Stimulated activated CD4-positive, alpha-beta T cell treated with anti-CD3 and anti-CD28 coated beads, Interleukin-15, amount 100 ng/mL, for 1 hour (primary cell): ENCODE data around the gene UST.

Source experiments
- DNase-seq, 2 donors: peaks; one replicate each; pipeline ENCODE4 v3.0.0-alpha.2; 2020; ENCODE audit warnings: low read depth in 1 of 2, low spot score in 1 of 2

The UST gene, protein sequence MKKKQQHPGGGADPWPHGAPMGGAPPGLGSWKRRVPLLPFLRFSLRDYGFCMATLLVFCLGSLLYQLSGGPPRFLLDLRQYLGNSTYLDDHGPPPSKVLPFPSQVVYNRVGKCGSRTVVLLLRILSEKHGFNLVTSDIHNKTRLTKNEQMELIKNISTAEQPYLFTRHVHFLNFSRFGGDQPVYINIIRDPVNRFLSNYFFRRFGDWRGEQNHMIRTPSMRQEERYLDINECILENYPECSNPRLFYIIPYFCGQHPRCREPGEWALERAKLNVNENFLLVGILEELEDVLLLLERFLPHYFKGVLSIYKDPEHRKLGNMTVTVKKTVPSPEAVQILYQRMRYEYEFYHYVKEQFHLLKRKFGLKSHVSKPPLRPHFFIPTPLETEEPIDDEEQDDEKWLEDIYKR

GRCh38 chr6:148746363-148747144 lies at the start of gene UST:
TSS of gene UST (plus strand) at chr6:148747030. CDS start at chr6:148747431, 401 bp downstream.
- peak in 1 of 2 donors; percentile 33 for DNase-seq

GRCh38 chr6:148697895-148698440 lies 48.9 kb upstream of the UST start:
- DNase-seq, result no peak

DNA sequence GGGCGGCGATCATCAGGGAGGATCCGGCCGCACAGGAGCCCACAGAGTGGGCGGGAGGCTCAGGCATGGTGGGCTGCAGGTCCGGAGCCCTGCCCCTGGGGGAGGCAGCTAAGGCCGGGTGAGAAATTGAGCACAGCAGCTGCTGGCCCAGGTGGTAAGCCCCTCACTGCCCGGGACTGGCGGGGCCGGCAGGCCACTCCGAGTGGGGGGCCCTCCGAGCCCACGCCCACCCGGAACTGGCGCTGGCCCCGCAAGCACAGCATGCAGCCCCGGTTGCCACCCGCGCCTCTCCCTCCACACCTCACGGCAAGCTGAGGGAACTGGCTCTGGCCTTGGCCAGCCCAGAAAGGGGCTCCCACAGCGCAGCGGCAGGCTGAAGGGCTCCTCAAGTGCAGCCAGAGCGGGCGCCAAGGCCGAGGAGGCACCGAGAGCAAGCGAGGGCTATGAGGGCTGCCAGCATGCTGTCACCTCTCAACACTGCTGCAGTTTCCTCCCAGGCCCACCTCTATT lies 48.1 kb upstream of the UST start:
- DNase-seq, result no peak

DNA sequence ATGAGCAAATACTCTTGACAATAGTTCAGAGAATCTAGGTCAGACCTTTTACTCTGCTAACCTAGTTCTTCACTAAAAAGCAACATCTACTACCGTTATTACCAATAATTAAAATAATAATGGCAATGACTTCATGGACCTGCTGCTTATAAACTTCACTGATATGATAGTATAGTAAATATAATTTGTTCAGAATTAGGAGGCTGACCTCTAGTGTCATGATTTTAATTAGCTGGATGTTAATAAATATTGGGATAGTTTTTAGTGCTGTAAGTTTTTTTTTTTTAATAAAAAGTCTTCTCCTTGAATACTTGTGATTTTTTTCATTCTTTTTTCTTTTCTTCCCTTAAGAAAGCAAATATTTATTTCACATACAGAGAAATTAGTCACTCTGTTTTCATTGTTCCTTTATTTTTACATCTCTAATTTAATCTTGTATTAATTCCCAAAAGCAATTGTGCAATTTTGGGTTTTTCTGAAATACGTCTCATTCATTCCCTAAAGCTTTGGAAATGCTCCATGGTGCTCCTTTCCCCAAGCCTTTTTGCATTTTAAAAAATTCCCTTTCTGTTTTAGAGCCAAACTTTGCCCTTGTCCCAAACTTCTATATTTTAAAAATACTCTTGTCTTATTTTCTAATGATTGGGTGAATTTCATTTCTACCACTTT lies 46.6 kb upstream of the UST start:
- no peak for DNase-seq

DNA sequence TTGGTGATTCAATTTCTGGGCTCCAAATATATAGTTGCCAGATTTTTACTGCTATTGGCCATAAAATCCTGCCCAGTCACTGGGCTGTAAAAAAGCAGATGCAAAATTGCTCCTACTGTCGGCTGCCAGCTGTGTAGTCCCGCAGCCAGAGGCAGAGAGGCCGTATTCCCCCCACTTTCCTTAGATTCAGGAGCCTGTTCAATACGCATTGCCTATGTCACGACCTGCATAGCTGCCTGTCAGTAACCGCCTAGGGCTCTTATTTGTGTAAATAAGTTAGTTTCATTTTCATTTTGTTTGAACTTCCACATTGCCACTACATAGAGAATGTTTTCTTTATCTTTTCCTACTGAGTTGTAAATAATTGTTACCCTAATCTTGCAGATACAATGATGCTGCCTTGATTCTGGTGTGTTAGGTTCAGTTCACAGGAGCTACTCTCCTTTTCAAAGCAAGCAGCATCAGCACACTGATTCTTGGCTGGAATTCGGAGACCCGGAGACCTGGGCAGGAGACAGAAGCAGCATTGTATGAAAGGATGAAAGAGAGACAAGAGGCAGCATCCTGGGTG lies 46.0 kb upstream of the UST start:
- DNase-seq, result no peak

- no peak for DNase-seq
These were observed 45.5 kb upstream of the UST start for GRCh38 chr6:148701375-148701774.

- DNase-seq, result no peak
These were observed 42.9 kb upstream of the UST start for GRCh38 chr6:148703900-148704299.

DNA sequence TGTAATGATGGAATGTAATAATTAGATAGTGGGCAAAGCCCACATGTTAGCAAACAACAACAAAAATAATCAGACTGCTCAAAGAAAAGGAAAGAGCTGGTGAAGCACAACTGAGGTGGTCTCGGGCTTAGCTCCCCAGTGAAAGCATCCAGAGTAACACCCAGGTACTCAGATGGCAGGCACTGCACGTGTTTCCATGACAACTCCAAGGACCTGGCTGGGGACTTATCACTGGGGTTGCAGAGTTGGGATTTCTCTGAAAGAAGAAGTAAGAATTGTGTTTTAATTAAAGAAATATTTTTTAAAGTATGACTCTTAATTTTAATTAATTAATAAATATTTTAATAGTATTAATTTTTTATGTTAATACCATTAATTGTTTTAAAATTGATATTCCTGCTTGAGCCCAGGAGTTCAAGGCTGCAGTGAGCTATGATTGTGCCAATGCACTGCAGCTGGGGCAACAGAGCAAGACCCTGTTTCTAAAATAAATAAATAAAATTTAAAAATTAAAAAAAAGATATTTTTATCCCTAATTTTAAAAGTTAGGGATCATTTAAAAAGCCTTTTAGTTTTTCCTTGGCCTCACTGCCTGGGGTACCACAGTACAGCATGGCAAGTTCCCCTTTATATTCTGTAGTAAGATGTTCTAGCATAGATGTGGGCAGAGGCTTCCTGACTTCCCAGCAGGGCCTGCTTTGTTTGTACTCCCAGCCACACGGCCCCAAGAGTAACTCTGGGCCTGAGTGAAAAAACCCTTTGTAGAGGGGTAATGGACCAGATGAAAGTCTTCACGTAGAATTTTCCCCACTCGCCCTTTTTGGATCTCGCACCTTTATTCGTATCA lies 42.2 kb upstream of the UST start:
- DNase-seq, result no peak

DNA sequence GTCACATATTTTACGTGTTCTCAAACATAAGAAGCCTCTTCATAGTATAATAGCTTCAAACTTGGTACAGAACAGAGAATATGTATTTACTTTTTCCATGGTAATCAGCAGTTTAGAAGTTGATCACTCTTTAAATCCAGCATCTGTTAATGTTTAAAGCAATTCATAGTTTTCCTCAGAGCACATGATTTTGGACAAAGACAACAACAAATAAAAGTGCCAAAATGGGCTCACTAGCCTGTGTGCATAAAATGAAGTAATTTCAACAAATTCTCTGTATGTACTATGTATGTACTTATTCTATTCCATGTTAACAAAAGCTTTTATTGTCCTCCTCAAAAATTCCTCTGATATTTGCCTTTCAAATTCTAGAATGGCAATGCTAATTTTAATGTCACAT lies 38.1 kb upstream of the UST start:
- no peak for DNase-seq

DNA sequence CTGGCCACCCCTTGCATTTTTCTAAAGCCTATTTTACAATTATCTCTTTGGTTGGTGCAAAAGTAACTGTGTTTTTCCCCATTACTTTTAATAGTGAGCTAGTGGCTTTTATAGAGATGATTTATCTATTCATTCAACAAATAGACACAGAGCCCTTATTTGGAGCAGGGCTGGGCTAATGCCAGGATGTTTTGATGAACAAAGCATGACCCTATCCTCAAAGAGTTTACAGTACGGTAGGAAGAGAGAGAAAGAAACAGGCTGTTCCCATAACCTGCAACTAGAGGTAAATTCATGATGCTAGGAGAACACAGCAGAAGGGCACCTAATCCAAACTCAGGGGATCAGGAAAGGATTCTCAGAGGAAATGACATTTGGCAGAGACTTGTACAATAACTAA lies 37.3 kb upstream of the UST start:
- DNase-seq, result no peak

DNA sequence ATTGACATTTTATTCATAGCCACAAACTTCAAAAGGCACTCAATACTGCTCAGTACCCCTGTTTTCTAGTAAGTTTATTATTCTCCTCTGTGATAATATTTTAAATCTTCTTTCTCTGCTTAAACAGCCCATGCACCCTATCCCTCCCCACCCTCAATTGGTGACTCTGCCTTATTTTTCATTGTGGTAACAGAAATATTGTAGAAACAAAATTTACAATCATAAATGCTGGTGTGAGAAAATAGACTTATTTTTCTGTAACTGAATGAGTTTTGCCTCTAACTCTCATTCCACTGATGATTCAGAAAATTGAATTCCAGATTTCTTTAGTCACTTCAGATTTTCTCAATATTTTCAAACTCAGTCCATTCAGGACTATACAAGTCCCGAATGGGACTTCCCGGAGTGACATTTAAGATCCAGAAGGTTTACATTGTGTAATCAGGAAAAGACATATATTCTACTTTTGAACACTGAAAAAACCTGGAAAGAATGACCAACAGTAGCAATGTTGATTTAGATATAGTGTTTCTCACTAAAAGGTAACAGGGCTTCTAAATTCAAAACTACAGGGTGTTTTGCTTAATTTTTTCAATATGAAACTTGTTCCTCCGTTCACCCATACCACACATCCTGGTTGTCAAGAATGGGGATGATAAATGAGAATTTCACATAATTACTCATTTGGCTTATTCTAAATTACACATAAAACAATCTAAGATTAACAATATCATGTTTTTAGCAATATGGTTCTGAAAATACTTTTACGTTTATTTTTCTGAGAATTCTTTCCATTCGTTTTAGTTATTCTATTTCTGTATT lies 34.8 kb upstream of the UST start:
- no peak for DNase-seq

DNA sequence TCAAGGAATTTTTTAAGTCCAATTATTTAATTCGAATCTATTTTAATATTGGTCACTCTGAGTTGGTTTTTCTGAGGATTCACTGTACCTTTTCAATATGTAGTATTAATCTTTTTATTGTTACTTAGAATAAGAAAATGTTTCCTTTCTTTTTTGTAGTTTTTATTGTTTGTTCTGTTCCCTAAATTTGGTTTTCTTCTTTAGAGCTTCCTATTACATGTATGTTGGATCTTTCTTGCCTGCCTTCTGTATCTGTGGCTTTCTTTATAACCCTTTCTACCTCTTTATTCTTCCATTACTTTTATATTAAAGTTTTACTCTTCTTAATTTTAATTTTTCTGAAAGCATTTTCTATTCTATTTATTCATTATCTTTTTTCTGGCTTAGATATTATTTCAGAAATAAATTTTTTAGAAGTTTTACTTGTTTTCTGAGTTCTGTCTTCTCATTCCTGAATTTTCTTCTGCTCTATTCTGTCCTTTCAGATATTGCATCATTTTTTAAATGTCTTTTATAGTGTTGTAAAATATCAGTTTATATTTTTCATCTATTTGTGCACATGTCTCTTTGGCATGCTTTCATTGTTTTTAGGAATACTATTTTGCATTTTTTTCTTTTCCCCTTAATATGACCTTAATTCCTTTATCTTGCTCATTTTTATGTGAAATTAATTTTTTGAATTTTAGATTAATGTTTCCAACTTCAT lies 33.6 kb upstream of the UST start:
- DNase-seq, result no peak

GRCh38 chr6:148713921-148714320 lies 32.9 kb upstream of the UST start:
- no peak for DNase-seq

GRCh38 chr6:148716811-148717210 lies 30.0 kb upstream of the UST start:
- DNase-seq, result no peak

GRCh38 chr6:148720406-148720805 lies 26.4 kb upstream of the UST start:
- no peak for DNase-seq

- DNase-seq, result no peak
These were observed 25.9 kb upstream of the UST start for GRCh38 chr6:148720897-148721296.

DNA sequence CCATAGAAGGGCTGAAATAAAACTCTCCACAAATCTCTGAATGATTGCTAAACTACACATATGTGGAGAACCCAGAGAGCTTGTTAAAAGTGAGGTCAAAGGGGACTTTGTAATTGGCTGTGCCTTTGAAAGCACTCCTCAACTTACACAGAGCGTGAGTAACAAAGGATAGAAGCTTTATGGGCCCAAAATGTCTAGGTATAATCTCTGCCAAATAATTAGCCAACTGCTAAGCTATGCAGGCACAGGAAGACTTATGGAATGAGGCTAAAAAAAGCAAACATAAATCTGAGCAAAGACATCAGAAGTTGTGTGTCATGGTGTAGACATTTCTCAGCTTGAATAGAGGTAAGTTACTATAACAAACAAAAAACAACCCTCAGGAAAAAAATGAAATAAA lies 23.3 kb upstream of the UST start:
- DNase-seq, result no peak

DNA sequence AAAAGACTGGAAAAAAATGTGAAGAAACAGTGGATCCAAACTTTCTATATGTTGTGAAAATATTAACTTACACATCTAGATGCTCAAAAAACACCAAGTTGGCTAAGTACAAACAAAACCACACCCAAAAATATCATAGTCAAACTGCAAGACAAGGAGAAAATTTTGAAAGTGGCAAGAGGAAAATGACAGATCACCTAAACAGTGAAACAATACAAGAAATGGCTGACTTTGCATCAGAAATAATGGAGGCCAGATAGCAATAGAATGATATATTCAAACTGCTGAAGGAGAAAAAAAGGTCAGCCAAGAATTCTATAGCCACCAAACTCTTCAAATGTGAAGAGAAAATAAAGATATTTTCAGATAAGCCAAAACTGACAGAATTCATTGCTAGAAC lies 22.4 kb upstream of the UST start:
- DNase-seq, result no peak

- DNase-seq, result no peak
These were observed 19.7 kb upstream of the UST start for GRCh38 chr6:148727104-148727503.
